ENCODE data around the gene ASB4.
"Not testable (repeated sequence)": the region's sequence is repeated elsewhere in the genome, so short reads cannot be mapped to it uniquely, and the experiment has no call there.

ASB4 gene

GRCh38 chr7:95485391-95486123 is at the start of gene ASB4:
Gene ASB4, plus strand, starts transcription at chr7:95485943. Its CDS starts 29 bp downstream, at chr7:95485972.
- no peak for DNase-seq (ENCODE audit: low spot score)

- no peak for DNase-seq (ENCODE audit: low spot score)
Measured at GRCh38 chr7:95436407-95436806, 49.3 kb upstream of the ASB4 start.

DNA sequence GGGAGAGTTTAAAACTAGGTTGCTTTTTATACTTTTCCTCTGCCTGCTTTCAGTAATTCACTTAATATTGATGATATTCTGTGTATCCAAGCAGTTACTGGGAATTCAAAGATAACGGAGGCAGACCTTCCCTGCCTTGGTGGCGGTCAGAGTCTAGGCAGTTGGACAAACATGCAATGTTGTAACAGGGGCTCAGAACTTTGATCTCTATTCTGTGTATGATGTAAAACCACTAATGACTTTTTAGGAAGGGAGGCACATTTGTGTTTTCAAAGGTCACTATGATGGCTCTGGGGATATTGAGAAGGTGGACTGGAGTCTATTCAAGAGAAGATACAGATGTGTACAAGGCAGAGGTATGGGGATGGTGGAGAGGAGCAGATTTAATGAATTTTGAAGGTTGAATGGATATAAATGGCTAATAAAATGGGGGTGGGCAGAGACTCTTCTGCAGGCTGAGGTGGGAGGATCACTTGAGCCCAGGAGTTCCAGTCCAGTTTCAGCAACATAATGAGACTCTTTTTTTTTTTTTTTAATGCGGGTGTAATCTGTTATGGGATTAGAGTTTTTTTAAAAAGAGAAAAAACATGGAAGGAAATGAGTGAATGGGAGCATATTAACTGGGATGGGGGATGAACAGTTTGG is 45.2 kb upstream of the ASB4 start:
- DNase-seq (ENCODE audit: low spot score), result no peak

DNA sequence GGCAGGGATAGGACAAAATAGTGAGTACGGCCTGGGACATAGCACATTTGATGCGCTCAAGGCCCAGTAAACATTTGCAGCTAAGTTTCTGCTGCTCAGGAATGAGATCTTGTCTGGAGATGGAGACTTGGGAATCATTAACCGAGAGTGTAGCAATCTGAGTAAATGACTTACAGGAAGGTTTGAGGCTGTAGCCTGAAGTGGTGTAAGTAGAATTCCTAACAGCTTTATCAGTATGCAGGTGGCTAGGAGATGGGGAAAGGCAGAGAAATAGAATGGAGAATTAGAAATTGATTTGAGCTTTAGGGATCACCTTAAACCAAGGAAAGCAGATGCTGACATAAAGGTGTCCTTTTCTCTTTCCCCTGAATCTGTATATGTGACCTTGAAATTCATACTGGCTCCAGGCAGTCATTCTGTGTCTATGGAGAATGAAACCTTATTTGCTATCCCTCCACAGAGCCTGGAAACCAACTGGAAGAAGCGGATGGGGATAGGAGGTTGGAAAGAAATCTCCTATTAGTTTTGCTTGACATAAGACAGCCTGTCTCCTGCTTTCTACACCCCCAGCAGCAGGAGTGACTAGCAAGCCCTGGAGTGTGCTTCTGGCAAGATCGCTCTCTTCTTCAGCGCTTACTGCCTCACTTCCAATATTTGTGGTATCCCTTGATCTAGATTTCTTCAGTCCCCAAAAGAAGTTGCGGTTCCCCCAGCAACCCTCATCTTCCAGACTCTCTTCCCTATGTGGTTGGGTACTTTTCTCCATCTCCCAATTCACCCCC is 44.5 kb upstream of the ASB4 start:
- DNase-seq (ENCODE audit: low spot score), result no peak

DNA sequence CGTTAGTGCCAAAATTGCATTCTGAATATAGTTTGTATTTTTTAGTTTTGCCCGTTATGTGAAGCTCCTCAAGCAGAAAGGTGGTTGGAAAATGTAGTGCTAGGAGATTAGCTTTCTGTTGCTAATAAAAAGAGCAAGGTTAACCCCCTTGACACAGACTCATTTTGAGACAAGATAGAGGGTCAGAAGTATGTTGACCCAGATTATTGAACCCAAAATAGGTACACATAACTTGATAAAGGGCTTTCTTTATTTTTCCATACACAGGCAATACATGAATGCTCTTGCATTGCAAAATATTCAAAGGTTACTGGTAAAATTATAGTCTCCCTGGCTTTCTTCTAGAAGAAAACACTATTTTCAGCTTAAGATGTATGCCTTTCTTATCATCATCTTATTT is 40.9 kb upstream of the ASB4 start:
- DNase-seq (ENCODE audit: low spot score), result no peak

DNA sequence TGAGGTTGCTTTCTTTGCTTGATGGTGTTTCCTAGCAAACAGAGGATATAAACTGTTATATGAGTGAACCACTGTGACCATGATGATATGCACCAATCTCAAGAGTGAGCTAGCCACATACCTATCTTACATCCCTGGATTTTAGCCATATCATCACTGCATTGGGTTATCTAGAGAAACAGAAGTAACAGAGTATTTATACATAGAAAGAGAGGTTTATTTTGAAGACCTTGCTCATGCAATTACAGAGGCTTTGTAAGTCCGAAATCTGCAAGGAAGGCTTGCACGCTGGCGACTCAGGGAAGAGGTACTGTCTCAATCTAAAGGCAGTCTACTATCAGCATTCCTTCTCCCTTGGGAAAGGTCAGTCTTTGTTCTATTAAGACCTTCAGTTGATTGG is 39.1 kb upstream of the ASB4 start:
- DNase-seq (ENCODE audit: low spot score), result no peak

DNA sequence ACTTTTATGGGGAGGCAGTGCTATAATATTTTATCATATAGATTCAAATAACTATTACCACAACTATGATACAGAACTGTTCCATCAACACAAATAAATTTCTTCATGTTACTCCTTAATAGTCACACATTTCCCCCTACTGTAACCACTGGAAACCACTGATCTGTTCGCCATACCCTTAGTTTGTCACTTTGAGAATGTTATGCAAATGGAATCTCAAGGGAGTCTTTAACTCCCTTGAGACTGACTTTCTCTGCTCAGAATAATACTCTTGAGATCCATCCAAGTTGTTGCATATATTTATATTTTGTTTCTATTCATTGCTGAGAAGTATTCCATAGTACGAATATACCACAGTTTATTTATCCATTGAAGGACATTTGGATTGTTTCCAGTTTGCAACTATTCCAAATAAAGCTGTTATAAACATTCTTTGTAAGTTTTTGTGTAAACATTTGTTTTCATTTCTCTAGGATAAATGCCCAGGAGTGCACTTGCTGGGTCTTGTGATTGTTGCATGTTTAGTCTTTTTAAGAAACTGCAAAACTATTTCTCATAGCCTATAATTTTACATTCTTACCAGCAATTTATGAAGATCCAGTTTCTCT is 31.2 kb upstream of the ASB4 start:
- no peak for DNase-seq (ENCODE audit: low spot score)

GRCh38 chr7:95457947-95458346 is 27.8 kb upstream of the ASB4 start:
- DNase-seq (ENCODE audit: low spot score), result no peak

DNA sequence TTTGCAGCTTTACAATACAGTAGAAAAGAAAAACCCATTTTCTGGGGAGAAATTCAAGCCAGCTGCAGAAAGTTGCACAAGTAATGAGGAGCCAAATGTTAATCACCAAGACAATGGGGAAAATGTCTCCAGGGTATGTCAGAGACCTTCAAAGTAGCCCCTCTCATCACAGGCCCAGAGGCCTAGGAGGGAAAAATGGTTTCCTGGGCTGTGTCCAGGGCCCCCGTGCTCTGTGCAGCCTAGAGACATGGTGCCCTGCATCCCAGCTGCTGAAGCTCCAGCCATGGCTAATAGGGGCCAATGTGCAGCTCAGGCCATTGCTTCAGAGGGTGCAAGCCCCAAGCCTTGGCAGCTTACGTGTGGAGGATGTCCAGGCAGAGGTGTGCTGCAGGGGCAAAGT is 25.1 kb upstream of the ASB4 start:
- not testable (repeated sequence) for DNase-seq (ENCODE audit: low spot score)

- no peak for DNase-seq (ENCODE audit: low spot score)
Measured at GRCh38 chr7:95467912-95468607, 17.7 kb upstream of the ASB4 start.

DNA sequence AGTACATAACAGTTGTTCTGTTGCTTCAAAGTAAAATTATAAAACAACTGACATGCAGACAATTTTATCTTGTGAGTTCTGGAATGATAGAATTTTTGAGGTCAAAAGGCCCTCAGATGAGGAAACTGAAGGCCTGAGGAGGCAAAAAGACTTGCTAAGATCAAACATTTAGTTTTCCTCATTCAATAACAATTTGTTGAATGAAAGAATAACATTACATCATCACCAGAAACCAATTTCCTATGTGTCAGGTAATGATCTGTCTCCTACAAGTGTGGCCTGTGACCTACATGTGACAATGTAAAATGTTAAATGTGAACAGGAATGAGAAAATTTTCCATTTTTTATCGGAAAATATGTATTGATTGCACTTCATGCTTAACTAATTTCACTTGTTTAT is 16.6 kb upstream of the ASB4 start:
- DNase-seq (ENCODE audit: low spot score), result no peak

DNA sequence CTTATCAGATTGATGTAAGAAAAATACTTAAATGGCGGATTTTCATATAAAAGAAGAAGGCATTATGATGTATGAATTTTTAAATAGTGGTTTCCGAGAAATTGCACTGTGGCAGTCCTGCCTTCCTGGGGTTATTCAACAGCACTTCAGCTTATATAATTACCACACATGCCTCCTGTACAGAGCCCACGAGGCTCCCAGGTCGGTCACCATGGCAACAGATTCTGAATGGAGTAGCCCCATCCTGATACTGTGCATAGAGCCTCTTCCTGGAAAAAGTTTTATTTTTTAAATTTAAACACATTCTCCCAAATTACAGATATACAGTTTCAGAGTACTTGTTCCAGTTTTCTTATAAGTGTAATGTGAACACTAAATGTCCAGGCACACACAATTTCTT is 15.9 kb upstream of the ASB4 start:
- no peak for DNase-seq (ENCODE audit: low spot score)

DNA sequence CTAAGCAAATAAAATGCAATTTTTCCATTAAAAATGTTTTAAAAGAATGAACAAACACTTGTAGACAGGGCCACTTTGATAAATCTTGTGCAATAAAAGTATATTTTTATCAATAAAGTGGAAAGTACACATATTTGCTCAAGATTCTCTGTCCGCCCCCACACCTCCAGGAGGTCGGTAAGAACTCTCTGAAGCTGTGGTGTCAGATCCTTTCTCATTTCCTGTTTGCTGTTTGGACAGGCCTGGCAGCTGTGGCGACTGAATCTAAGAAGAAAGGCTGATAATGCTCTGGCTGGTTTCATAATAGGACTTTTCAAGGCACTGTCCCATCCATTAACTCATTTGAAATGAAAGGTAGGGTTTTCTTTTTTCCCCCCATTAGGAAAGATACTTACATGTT is 15.3 kb upstream of the ASB4 start:
- DNase-seq (ENCODE audit: low spot score), result no peak

DNA sequence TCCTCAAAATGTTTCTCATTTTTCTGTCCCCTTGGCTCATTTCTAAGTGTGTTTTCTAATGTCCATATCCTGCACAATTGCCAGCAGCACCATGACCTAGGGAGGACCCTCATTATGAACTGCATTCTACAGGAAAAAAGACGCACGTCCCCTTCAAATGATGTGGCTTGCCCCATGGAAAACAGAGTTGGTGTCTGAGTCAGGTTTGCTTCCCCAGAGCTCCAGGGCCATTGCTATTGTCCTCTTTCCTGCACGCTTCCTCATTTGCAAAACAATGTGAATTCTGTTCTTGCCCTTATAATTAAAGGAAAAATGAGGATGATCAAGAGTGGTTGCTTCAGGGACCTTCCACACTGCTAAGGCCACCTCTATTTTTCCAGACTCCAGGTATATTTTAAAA is 14.7 kb upstream of the ASB4 start:
- no peak for DNase-seq (ENCODE audit: low spot score)

DNA sequence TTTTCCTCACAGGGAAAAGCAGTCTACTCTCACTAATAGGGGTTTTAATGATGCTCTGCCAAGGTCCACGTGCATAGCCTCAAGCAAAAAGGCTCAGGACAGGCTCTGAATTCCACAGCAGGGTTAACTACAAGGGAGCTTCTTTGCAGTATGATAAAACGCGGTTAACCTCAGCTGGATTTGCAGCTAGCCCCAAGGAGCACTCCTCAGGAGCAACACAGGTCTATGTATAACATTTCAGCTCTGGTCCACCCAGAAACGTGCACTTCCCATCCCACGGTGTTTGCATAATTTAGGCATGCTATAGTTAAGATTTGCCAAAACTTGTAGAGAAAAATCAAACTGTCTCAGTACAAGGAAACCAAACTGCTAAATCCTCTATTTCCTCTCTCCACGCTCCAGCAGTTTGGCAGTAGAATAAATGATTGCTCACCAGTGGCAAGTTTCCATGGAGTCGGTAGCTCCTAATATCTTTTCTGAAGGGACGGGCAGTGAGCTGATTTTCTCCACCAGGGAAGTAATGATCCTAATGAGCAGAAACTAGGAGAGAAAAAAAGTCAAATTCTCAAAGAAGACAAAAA is 13.1 kb upstream of the ASB4 start:
- DNase-seq (ENCODE audit: low spot score), result peak; percentile 37

GRCh38 chr7:95473276-95473985 is 12.3 kb upstream of the ASB4 start:
- no peak for DNase-seq (ENCODE audit: low spot score)

- no peak for DNase-seq (ENCODE audit: low spot score)
Measured at GRCh38 chr7:95476072-95476847, 9.5 kb upstream of the ASB4 start.

GRCh38 chr7:95476904-95477594 is 8.7 kb upstream of the ASB4 start:
- DNase-seq (ENCODE audit: low spot score), result peak; percentile 73

DNA sequence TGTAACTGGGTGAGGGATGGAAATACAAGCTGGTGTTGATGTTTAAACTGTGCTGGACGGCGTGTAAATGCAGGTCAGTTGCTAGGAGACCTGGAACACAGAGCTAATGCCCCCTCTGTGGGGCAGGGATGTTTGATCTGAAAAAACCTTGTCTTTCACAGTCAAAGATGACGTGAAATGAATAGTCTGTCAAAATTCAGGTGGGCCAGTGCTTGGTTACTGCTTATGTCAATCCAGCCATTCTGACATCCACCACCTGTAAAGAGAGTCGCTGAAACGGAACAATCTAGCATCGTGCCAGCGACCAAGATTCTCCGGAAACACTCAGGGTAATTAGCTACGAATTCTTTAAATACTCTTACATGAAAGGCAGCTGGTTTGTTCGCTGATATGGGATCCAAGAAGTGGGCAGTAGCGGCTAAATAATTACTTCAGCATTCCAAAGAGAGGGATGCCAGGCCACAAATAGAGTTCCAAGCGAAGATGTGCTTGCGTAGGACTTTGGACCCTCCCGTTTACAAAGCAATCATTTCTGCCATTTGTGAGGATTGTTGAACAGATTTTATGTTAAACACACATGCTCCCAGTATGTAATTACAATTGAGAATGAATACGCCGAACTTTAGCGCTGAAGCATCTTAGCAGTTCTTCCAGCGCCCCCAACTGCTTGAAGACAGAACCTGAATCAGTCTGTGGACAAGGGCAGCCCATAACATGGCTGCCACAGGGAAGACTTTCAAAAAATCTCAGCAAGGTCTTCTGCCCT is 7.3 kb upstream of the ASB4 start:
- peak; percentile 64 for DNase-seq (ENCODE audit: low spot score)
